PC-3 (cell line): ENCODE results near the gene PKNOX2. TPM values are rescaled to one million over a fixed set of nuclear protein-coding genes. Genes with fewer than 3 reads are reported as not detected.

Experiments used
- ATAC-seq: fragments of 200-7000 bp; cut with Tn5 transposase; 2 replicates; pipeline ENCODE4 v1.9.1; 2020; ENCODE audit warnings: mild to moderate bottlenecking, moderate library complexity
- BruUV-seq: library from RNA; stranded (reverse); fragments of 400-500 nt; replicated peaks from 2 replicates; lab custom pipeline; 2021; lab: Mats Ljungman, UMichigan
- CTCF ChIA-PET: fragments of 300-600 bp; sonication (Branson Sonifier 250); formaldehyde crosslinking; loops from one replicate; lab custom pipeline; 2022; ENCODE audit warnings: antibody characterized with exemption; lab: Charles Lee
- POLR2A ChIA-PET: fragments of 300-600 bp; sonication (Branson Sonifier 250); formaldehyde crosslinking; loops from one replicate; lab custom pipeline; 2022; ENCODE audit warnings: antibody characterized with exemption; ENCODE audit not compliant: unreplicated experiment; lab: Charles Lee
- DNase-seq: peaks from one replicate; pipeline ENCODE4 v3.0.0-alpha.2; 2015
- H2AFZ ChIP-seq: fragments of 300-600 bp; sonication (generic); 2 replicates; pipeline ENCODE4 v1.6.0; 2016; ENCODE audit warnings: antibody characterized with exemption, low read length
- H3F3A ChIP-seq: fragments of 300-600 bp; sonication (generic); one replicate; pipeline ENCODE4 v1.6.0; 2017; ENCODE audit warnings: antibody characterized with exemption, low read length, control low read depth, mild to moderate bottlenecking; ENCODE audit not compliant: unreplicated experiment
- H3K27ac ChIP-seq: fragments of 300-600 bp; sonication (generic); 2 replicates; pipeline ENCODE4 v1.5.1; 2016; ENCODE audit warnings: mild to moderate bottlenecking, low read length
- H3K27me3 ChIP-seq: fragments of 300-600 bp; sonication (generic); 2 replicates; pipeline ENCODE4 v1.6.1; 2016; ENCODE audit warnings: low read length, mixed read lengths
- H3K36me3 ChIP-seq: fragments of 300-600 bp; sonication (generic); 2 replicates; pipeline ENCODE4 v1.6.1; 2016; ENCODE audit warnings: low read depth, mixed run types, low read length, mixed read lengths
- H3K4me1 ChIP-seq: fragments of 300-600 bp; sonication (generic); 2 replicates; pipeline ENCODE4 v1.5.1; 2016; ENCODE audit warnings: low read length; ENCODE audit not compliant: insufficient read depth
- H3K4me2 ChIP-seq: fragments of 300-600 bp; sonication (generic); 2 replicates; pipeline ENCODE4 v1.6.0; 2016; ENCODE audit warnings: low read length
- H3K4me3 ChIP-seq: fragments of 300-600 bp; sonication (generic); 2 replicates; pipeline ENCODE4 v1.5.1; 2016; ENCODE audit warnings: mild to moderate bottlenecking, low read length, mixed read lengths
- H3K79me2 ChIP-seq: fragments of 300-600 bp; sonication (generic); 2 replicates; pipeline ENCODE4 v1.6.1; 2017; ENCODE audit warnings: low read length, mixed read lengths
- H3K9ac ChIP-seq: fragments of 300-600 bp; sonication (generic); 2 replicates; pipeline ENCODE4 v1.6.0; 2016; ENCODE audit warnings: mild to moderate bottlenecking, low read length
- H3K9me2 ChIP-seq: fragments of 300-600 bp; sonication (generic); replicated peaks from 2 replicates; pipeline ENCODE4 v1.6.1; 2016; ENCODE audit warnings: mixed run types, low read length, mixed read lengths
- H3K9me3 ChIP-seq: fragments of 300-600 bp; sonication (generic); 2 replicates; pipeline ENCODE4 v1.6.1; 2016; ENCODE audit warnings: low read length, mixed read lengths
- H4K20me1 ChIP-seq: fragments of 300-600 bp; sonication (generic); 2 replicates; pipeline ENCODE4 v1.6.1; 2016; ENCODE audit warnings: low read length, mixed read lengths
- EZH2 ChIP-seq: fragments of 300-600 bp; sonication (generic); IDR thresholded peaks from one replicate; pipeline ENCODE4 v1.6.1; 2017; ENCODE audit warnings: antibody characterized with exemption, mild to moderate bottlenecking, low read length; ENCODE audit not compliant: unreplicated experiment
- EZH2phosphoT487 ChIP-seq: fragments of 300-600 bp; sonication (generic); IDR thresholded peaks from 2 replicates; pipeline ENCODE4 v1.6.1; 2018; ENCODE audit warnings: mild to moderate bottlenecking, antibody characterized with exemption, low read length, borderline replicate concordance
- intact Hi-C: fragments of 100-400 bp; cut with micrococcal nuclease; formaldehyde crosslinking; loops from 2 replicates; pipeline ENCODE4 v1.9.0; 2023
- total RNA-seq: library from RNA; depleted of rRNA; stranded (reverse); fragments of >200 nt; gene quantifications from 2 replicates; pipeline ENCODE4 v1.2.3, GENCODE V29; 2014
- TF ChIP-seq, protein P1 (sequence below): fragments of 300-600 bp; sonication (generic); conservative IDR thresholded peaks from 2 replicates; pipeline ENCODE4 v1.5.1; 2017; ENCODE audit warnings: antibody characterized with exemption, low read depth, mild to moderate bottlenecking, low read length

Gene PKNOX2
- total RNA-seq, 1 experiment from 2014 or later, result not detected

GRCh38 chr11:125140233-125140632 is 24.3 kb upstream of the PKNOX2 start:
- Histone ChIP-seq H3K9ac (no peak overlapping the region), H3K27ac (no peak overlapping the region), H3K9me2 (no peaks in the 10 kb centered on the region), H2AFZ (no peak overlapping the region), H3K27me3 (peaks cover 18% of the 10 kb centered on the region; the same call in 1 of the 2 replicates), H3F3A (no peaks in the 10 kb centered on the region), H3K36me3 (no peaks in the 10 kb centered on the region), H3K4me3 (no peak overlapping the region), H3K4me2 (no peak overlapping the region), H4K20me1 (no peaks in the 10 kb centered on the region), H3K79me2 (no peaks in the 10 kb centered on the region), H3K9me3 (no peaks in the 10 kb centered on the region), H3K4me1 (peaks cover 3% of the 10 kb centered on the region; the same call in 1 of the 2 replicates)
- no TSS peak for BruUV-seq
- POLR2A ChIA-PET, result interaction anchor here (0.5 kb wide), 1 partner anchor 240 kb away, joined by 6 read pairs; no protein-coding TSS in a partner anchor
- TF ChIP-seq EZH2phosphoT487 (no peak), EZH2 (no peak)
- TF ChIP-seq, protein P1, sequence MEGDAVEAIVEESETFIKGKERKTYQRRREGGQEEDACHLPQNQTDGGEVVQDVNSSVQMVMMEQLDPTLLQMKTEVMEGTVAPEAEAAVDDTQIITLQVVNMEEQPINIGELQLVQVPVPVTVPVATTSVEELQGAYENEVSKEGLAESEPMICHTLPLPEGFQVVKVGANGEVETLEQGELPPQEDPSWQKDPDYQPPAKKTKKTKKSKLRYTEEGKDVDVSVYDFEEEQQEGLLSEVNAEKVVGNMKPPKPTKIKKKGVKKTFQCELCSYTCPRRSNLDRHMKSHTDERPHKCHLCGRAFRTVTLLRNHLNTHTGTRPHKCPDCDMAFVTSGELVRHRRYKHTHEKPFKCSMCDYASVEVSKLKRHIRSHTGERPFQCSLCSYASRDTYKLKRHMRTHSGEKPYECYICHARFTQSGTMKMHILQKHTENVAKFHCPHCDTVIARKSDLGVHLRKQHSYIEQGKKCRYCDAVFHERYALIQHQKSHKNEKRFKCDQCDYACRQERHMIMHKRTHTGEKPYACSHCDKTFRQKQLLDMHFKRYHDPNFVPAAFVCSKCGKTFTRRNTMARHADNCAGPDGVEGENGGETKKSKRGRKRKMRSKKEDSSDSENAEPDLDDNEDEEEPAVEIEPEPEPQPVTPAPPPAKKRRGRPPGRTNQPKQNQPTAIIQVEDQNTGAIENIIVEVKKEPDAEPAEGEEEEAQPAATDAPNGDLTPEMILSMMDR, result no peak
- DNase-seq (no peak), ATAC-seq (no peak)
- CTCF ChIA-PET, result interaction anchor here (0.6 kb wide), 2 partner anchors 21 to 49 kb away, joined by 3 to 5 read pairs; no protein-coding TSS in a partner anchor
- intact Hi-C loops, result loop anchor here (2.0 kb wide), 1 partner anchor 169 kb away; no protein-coding TSS in a partner anchor

- Histone ChIP-seq H3F3A (no peaks in the 10 kb centered on the region), H3K79me2 (no peaks in the 10 kb centered on the region), H3K27ac (no peak overlapping the region), H3K9ac (no peak overlapping the region), H2AFZ (no peak overlapping the region), H4K20me1 (no peaks in the 10 kb centered on the region), H3K27me3 (peaks cover 11% of the 10 kb centered on the region; the same call in 1 of the 2 replicates), H3K9me2 (no peaks in the 10 kb centered on the region), H3K4me3 (no peak overlapping the region), H3K36me3 (no peaks in the 10 kb centered on the region), H3K4me2 (no peak overlapping the region), H3K4me1 (peaks cover 3% of the 10 kb centered on the region; the same call in 1 of the 2 replicates), H3K9me3 (no peaks in the 10 kb centered on the region)
- TF ChIP-seq, protein P1, result no peak
- TF ChIP-seq EZH2 (no peak), EZH2phosphoT487 (no peak)
- ChIA-PET CTCF (interaction anchor here (0.6 kb wide), 2 partner anchors 172 to 204 kb away, joined by 3 to 4 read pairs; no protein-coding TSS in a partner anchor), POLR2A (no interaction called here)
- intact Hi-C loops, result loop anchor here (1.0 to 2.0 kb wide), 3 partner anchors 50 to 179 kb away; no protein-coding TSS in a partner anchor
- no TSS peak for BruUV-seq
- ATAC-seq (no peak), DNase-seq (no peak)
These were observed 23.4 kb upstream of the PKNOX2 start for GRCh38 chr11:125141178-125141577.
